Psoas muscle (tissue), 8 donors: ENCODE data around the gene RTP3. TPM values are rescaled to one million over a fixed set of nuclear protein-coding genes. Genes with fewer than 3 reads are reported as not detected.

Experiments used
- ATAC-seq, 4 donors: fragments of 200-7000 bp; cut with Tn5 transposase; one replicate each; pipeline ENCODE4 v1.9.1; 2020; ENCODE audit warnings: moderate library complexity in 3 of 4, mild to moderate bottlenecking in 2 of 4
- DNase-seq, 2 donors: peaks; one replicate each; pipeline ENCODE4 v3.0.0-alpha.2; 2020
- H3K27ac ChIP-seq: fragments of 200-600 bp; one replicate; pipeline ENCODE4 v1.8.0; 2022
- H3K27me3 ChIP-seq, 3 donors: fragments of 200-600 bp in 1 of 3; one replicate each; pipeline versions ENCODE4 v1.6.1 to v1.8.0; 2013 to 2022; ENCODE audit warnings: low read length in 2 of 3, mild to moderate bottlenecking in 2 of 3, moderate library complexity in 1 of 3; ENCODE audit not compliant: insufficient read depth in 3 of 3
- H3K36me3 ChIP-seq, 2 donors: fragments of 200-600 bp in 1 of 2; one replicate each; pipeline versions ENCODE4 v1.6.1 to v1.8.0; 2013 to 2022; ENCODE audit warnings: low read depth in 1 of 2, mild to moderate bottlenecking in 1 of 2, moderate library complexity in 1 of 2; ENCODE audit not compliant: insufficient read depth in 1 of 2
- H3K4me1 ChIP-seq: fragments of 200-600 bp; one replicate; pipeline ENCODE4 v1.8.0; 2022
- H3K4me3 ChIP-seq: fragments of 200-600 bp; one replicate; pipeline ENCODE4 v1.8.0; 2022; ENCODE audit warnings: mild to moderate bottlenecking
- H3K9me3 ChIP-seq: fragments of 200-600 bp; one replicate; pipeline ENCODE4 v1.8.0; 2022
- WGBS, 3 donors: extraction: QIAGEN DNeasy Blood & Tissue Kit; methylation state at CpG; one replicate each; pipeline versions ENCODE4 v1.1.6 to v1.1.7; 2013; 5-methylcytosine and 5-hydroxymethylcytosine counted together
- intact Hi-C, 2 donors: fragments of 100-400 bp; cut with DNase I; formaldehyde crosslinking; loops; one replicate each; pipeline versions ENCODE4 v1.11.0 to v1.14.2; 2022
- polyA plus RNA-seq, 3 donors: library from polyadenylated mRNA; stranded (reverse); fragments of 200-250 nt; gene quantifications; one replicate each; pipeline ENCODE4 v1.2.3, GENCODE V29; 2013
- total RNA-seq, 4 donors: library from RNA; stranded (reverse); fragmentation: NEBNext Ultra II Directional in 2 of 4; extraction: Animal tissue kit (Norgen Biotek cat#: 25700) in 2 of 4; gene quantifications; one replicate each; pipeline versions ENCODE4 v1.2.1 to v1.2.4, GENCODE V29; 2021 to 2023
- TF ChIP-seq, protein P1 (sequence below): fragments of 200-600 bp; IDR thresholded peaks from one replicate; pipeline ENCODE4 v1.8.0; 2022; ENCODE audit warnings: antibody characterized with exemption
- donor health status: healthy with polysubstance abuse.
- donor health status: DM: no; HTN: no; CAD: no; lungs with moderate emphysema.
- donor health status: Bipolar disorder and iron deficiency.
- donor health status: healthy.
- donor health status: DM: yes; HTN: yes; CAD: no.
- donor health status: DM: no; HTN: no; CAD: no.
- donor health status: DM: no; HTN: no; CAD: no.
- donor health status: DM: yes; HTN: yes; CAD: no.

Gene RTP3
- total and polyA plus RNA-seq, 7 donors: 0.01 TPM; not detected in 6

DNA sequence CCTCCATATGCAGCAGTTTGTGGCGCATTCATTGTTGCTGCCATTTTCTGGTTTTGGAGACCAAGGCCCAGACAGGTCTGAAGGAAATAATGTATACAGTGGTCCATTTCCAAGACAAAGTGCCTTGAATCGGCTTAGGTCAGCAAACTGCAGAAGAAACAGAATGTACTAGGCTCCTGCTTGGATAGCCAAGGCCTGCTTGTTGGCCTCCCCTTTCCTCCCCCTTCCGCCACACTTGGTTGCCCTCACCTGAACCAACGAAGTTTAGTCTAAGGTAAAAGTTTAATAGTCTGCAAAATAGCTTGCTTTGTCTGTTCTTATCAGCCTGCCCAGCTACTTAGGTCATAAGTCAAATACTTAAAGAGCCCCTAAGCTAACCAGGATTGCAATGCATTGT lies 12.0 kb upstream of the RTP3 start:
- Histone ChIP-seq H3K27ac (no peak overlapping the region), H3K27me3 (no peaks in the 10 kb centered on the region), H3K36me3 (no peaks in the 10 kb centered on the region), H3K4me3 (no peak overlapping the region), H3K4me1 (peaks cover 17% of the 10 kb centered on the region), H3K9me3 (no peaks in the 10 kb centered on the region)
- no peak for ATAC-seq
- TF ChIP-seq, protein P1, sequence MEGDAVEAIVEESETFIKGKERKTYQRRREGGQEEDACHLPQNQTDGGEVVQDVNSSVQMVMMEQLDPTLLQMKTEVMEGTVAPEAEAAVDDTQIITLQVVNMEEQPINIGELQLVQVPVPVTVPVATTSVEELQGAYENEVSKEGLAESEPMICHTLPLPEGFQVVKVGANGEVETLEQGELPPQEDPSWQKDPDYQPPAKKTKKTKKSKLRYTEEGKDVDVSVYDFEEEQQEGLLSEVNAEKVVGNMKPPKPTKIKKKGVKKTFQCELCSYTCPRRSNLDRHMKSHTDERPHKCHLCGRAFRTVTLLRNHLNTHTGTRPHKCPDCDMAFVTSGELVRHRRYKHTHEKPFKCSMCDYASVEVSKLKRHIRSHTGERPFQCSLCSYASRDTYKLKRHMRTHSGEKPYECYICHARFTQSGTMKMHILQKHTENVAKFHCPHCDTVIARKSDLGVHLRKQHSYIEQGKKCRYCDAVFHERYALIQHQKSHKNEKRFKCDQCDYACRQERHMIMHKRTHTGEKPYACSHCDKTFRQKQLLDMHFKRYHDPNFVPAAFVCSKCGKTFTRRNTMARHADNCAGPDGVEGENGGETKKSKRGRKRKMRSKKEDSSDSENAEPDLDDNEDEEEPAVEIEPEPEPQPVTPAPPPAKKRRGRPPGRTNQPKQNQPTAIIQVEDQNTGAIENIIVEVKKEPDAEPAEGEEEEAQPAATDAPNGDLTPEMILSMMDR: no peak
- 88 to 96% (median 92%) methylated on average over 4 of the region's 4 CpGs for WGBS, 3 donors
- intact Hi-C loops: loop anchor here in 1 of 2 donors (5.0 kb wide), 1 partner anchor 72 kb away; no protein-coding TSS in a partner anchor
- DNase-seq: no peak

DNA sequence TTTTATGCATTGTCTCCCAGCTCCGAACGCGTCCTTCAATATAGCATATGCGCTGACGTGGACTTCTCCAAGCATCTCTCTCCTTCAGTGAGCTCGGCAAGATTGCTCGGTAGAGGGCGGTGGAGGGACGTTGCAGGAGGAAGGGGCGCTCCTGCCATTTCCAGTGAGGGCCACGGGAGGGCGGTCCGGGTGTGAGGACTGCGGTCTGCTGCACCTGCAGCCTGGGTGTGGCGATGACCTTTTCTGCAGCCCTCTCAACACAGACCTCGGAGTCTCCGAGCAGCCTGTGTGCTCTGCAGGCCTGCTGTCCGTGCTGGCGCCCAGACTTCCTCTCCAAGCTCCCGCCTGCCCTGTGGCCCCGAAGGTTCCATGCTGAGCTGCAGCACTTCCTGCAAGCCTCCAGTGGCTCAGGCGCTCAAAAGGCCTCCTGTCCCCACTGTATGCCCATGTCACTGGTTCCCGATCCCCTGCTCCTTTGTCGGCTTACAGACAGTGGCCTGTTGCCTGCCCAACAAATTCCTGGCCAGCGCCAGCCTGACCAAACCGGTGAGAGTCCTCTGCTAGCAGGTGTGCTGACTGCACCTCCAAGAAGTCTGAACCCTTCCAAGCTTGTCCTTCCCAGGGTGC lies 8.9 kb upstream of the RTP3 start:
- intact Hi-C loops: loop anchor here (1.0 to 5.0 kb wide), 5 partner anchors 68 to 142 kb away; partner anchors contain the start of gene LRRC2 (in 1 of the 2)
- WGBS, 3 donors: 7 to 18% (median 11%) methylated on average over 24 to 26 of the region's 26 CpGs
- peaks cover 32% of the 10 kb centered on the region for H3K4me1 ChIP-seq
- ATAC-seq (peak; percentile 90 to 94 (median 92)), DNase-seq (peak; percentile 90 to 95)
- H3K9me3 ChIP-seq: no peaks in the 10 kb centered on the region
- no peaks in the 10 kb centered on the region for H3K36me3 ChIP-seq
- peak overlapping the region; percentile 82 for H3K27ac ChIP-seq
- H3K27me3 ChIP-seq: no peaks in the 10 kb centered on the region
- H3K4me3 ChIP-seq: no peak overlapping the region
- TF ChIP-seq, protein P1: peak; percentile 98

DNA sequence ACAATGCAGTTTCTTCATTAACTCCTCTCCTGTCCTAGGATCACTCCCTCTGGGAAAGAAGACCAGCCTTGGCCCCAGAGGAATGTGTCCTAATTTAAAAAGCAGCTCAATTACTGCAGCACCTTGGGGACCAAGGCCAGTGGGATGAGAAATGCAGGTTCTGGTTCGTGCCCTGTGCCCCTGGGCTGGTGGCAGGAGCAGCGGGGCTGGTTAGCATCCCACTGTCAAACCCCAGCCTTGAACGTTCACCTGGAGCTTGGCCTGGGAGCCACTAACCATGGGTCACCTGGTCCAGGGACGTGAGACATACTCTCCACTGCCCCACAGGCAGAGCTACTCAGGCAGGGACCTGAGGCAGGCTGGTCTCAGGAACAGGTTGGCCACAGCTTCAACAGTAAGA lies 8.4 kb upstream of the RTP3 start:
- no peaks in the 10 kb centered on the region for H3K27me3 ChIP-seq
- intact Hi-C loops: loop anchor here (2.0 to 5.0 kb wide), 3 partner anchors 68 to 141 kb away; partner anchors contain the start of gene LRRC2 (in 1 of the 2)
- peak overlapping the region; percentile 82 for H3K27ac ChIP-seq
- WGBS, 3 donors: 66 to 91% (median 68%) methylated on average over 4 of the region's 4 CpGs
- TF ChIP-seq, protein P1: no peak
- H3K4me1 ChIP-seq: peaks cover 32% of the 10 kb centered on the region
- no peak overlapping the region for H3K4me3 ChIP-seq
- DNase-seq (no peak), ATAC-seq (no peak)
- H3K9me3 ChIP-seq: no peaks in the 10 kb centered on the region
- no peaks in the 10 kb centered on the region for H3K36me3 ChIP-seq

DNA sequence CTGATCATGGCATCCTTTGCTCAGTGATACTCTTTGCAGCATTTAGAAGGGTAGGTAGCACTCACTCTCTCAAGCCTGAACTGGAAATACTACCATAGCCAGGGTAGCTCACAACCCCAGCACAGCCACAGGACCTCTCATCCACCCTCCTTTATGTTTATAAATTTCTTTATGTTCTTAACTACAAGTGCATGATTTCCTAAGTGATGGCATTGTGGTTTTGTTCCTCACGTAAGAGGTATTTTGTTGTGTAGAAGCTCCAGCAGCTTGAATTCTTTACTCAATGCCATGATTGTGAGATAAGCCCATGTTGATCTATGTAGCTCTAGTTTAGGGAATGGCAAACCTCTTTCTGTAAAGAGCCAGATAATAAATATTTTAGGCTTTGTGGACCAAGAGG lies 7.9 kb upstream of the RTP3 start:
- no peaks in the 10 kb centered on the region for H3K36me3 ChIP-seq
- 56 to 94% (median 58%) methylated on average over 1 of the region's 1 CpG for WGBS, 3 donors
- H3K4me1 ChIP-seq: peaks cover 32% of the 10 kb centered on the region
- peak overlapping the region; percentile 82 for H3K27ac ChIP-seq
- TF ChIP-seq, protein P1: no peak
- DNase-seq (no peak), ATAC-seq (no peak)
- H3K27me3 ChIP-seq: no peaks in the 10 kb centered on the region
- H3K4me3 ChIP-seq: no peak overlapping the region
- no peaks in the 10 kb centered on the region for H3K9me3 ChIP-seq
- intact Hi-C loops: loop anchor here (2.0 to 5.0 kb wide), 3 partner anchors 67 to 141 kb away; partner anchors contain the start of gene LRRC2 (in 1 of the 2)
